ENCODE measurements around the gene TSPAN31.

- TF ChIP-seq, protein P1, sequence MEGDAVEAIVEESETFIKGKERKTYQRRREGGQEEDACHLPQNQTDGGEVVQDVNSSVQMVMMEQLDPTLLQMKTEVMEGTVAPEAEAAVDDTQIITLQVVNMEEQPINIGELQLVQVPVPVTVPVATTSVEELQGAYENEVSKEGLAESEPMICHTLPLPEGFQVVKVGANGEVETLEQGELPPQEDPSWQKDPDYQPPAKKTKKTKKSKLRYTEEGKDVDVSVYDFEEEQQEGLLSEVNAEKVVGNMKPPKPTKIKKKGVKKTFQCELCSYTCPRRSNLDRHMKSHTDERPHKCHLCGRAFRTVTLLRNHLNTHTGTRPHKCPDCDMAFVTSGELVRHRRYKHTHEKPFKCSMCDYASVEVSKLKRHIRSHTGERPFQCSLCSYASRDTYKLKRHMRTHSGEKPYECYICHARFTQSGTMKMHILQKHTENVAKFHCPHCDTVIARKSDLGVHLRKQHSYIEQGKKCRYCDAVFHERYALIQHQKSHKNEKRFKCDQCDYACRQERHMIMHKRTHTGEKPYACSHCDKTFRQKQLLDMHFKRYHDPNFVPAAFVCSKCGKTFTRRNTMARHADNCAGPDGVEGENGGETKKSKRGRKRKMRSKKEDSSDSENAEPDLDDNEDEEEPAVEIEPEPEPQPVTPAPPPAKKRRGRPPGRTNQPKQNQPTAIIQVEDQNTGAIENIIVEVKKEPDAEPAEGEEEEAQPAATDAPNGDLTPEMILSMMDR (IDR thresholded peaks at IDR 0.05 in 2 of 3, conservative IDR thresholded peaks at IDR 0.05 in 1 of 3; ENCODE audit: insufficient read depth in 2 of 3, low read depth in 1 of 3, low read length in 3 of 3) = 0 out of 6 replicates have a peak, but pooled peaks of 1 of the 3 experiments have one; percentile 2
- TF ChIP-seq POLR2AphosphoS5 (IDR thresholded peaks at IDR 0.05; ENCODE audit: control insufficient read depth, insufficient read depth, low read depth, low read length) (0 out of 2 replicates have a peak, but pooled peaks have one; percentile 7), NR3C1 (CRISPR knock-in tag; IDR thresholded peaks at IDR 0.05) (no peak), RBBP5 (IDR thresholded peaks at IDR 0.05; ENCODE audit: borderline replicate concordance, insufficient read depth, low read length, poor library complexity, severe bottlenecking) (no peak), ZFP36 (IDR thresholded peaks at IDR 0.05; ENCODE audit: low read depth, low read length, partially characterized antibody) (no peak), CHD1 (IDR thresholded peaks at IDR 0.05; ENCODE audit: low read length) (no peak), EP300 (IDR thresholded peaks at IDR 0.05; ENCODE audit: low read length) (no peak), ZNF175 (CRISPR knock-in tag; IDR thresholded peaks at IDR 0.05; ENCODE audit: low read depth) (no peak), TEAD4 (IDR thresholded peaks at IDR 0.05; ENCODE audit: low read length) (no peak), TEAD4 (CRISPR knock-in tag; IDR thresholded peaks at IDR 0.05; ENCODE audit: borderline replicate concordance) (no peak), CTBP1 (IDR thresholded peaks at IDR 0.05; ENCODE audit: borderline replicate concordance) (no peak; the same call in 1 of the 2 replicates), CAMTA2 (CRISPR knock-in tag; conservative IDR thresholded peaks at IDR 0.05) (no peak)
Measured at GRCh38 chr12:57766464-57767304, 21.8 kb downstream of the TSPAN31 start, which contains the start of gene CYP27B1.

All from K562 (cell line).